GM20000 (cell line): ENCODE data around the gene HOXC10.

Source experiments
- DNase-seq: peaks from one replicate; pipeline ENCODE4 v3.0.0; 2012; ENCODE audit warnings: low spot score
- TF ChIP-seq, protein P1 (sequence below): IDR thresholded peaks from 2 replicates; pipeline ENCODE4 v1.5.1; 2012; ENCODE audit warnings: mild to moderate bottlenecking, control low read depth; ENCODE audit errors: extremely low read depth, missing control alignments

HOXC10 gene

DNA sequence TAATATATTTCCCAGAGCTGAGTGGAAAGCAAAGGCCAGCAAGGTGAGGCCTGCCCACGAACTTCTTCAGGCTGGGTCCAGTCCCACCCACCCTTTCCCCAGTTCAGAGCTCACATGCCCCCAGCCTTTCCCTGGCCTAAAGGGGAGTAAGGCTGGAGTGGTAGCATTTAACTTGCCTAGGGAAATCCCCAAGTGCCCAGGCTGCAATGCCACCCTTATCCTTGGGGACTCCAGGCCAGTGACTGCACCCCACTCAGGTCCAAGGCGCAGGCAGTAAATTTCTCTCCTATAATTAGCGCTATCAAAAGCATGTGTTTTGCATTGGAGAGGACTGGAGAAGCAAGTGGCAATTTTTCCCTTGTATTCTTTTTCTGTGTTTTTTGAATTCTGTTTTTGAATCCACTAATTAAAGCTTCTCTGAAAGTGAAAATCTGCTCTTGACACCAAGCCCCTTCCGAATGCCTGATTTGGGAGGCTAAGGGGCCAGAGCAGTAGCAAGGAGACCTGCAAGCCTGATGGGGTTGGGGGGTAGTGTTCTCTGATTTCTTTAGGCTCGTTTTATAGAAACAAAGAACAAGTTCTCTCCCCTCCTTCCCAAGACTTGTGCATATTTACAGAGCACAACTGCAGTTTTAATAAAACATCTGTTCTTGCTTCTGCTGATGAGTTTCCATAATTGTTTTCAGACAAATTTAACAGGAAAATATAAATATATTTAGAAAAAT, 39.8 kb downstream of the HOXC10 start:
- TF ChIP-seq, protein P1, sequence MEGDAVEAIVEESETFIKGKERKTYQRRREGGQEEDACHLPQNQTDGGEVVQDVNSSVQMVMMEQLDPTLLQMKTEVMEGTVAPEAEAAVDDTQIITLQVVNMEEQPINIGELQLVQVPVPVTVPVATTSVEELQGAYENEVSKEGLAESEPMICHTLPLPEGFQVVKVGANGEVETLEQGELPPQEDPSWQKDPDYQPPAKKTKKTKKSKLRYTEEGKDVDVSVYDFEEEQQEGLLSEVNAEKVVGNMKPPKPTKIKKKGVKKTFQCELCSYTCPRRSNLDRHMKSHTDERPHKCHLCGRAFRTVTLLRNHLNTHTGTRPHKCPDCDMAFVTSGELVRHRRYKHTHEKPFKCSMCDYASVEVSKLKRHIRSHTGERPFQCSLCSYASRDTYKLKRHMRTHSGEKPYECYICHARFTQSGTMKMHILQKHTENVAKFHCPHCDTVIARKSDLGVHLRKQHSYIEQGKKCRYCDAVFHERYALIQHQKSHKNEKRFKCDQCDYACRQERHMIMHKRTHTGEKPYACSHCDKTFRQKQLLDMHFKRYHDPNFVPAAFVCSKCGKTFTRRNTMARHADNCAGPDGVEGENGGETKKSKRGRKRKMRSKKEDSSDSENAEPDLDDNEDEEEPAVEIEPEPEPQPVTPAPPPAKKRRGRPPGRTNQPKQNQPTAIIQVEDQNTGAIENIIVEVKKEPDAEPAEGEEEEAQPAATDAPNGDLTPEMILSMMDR = no peak
- no peak for DNase-seq

DNA sequence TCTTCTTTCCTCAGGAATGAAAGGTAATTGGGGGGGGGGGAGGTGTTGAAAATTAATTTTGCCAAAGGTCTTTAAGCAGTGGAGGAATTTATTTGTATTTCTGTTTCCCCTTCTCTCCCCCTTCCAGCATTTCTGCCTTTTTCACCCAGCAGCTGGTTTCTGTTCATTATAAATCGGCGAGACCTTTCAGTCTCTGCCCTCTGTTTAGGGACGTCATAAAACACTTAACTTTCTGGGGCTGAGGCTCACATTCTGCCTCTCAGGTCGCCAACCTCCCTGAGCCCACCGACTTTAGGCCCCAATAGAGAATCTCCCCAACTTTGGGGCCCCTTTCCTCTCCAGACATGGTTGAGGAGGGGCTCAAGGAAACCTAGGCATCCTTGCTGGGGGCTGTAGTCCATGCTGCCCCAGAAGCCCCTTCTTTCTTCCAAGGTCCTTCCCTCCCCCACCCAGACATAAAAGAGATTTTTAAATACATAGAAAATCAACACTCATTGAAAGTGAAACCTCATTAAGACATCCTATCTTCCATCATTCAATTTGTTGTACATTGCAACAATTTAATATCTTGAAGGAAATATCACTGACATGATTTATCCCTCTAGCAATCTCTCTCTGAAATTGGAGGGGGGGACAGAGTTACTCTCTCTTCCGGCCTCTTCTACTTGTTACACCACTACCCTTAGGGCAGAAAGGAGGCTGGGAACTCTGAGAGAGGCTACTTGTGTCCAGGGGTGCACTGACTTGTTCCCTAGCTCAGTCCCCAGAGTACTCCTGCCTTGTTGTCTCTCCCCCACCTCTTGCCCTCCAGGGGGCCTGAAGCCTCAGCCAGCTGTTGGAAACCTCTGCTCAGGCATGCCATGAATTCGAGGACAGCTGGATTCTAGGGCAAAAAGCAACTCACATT, 40.8 kb downstream of the HOXC10 start:
- DNase-seq = no peak
- TF ChIP-seq, protein P1 = no peak

DNA sequence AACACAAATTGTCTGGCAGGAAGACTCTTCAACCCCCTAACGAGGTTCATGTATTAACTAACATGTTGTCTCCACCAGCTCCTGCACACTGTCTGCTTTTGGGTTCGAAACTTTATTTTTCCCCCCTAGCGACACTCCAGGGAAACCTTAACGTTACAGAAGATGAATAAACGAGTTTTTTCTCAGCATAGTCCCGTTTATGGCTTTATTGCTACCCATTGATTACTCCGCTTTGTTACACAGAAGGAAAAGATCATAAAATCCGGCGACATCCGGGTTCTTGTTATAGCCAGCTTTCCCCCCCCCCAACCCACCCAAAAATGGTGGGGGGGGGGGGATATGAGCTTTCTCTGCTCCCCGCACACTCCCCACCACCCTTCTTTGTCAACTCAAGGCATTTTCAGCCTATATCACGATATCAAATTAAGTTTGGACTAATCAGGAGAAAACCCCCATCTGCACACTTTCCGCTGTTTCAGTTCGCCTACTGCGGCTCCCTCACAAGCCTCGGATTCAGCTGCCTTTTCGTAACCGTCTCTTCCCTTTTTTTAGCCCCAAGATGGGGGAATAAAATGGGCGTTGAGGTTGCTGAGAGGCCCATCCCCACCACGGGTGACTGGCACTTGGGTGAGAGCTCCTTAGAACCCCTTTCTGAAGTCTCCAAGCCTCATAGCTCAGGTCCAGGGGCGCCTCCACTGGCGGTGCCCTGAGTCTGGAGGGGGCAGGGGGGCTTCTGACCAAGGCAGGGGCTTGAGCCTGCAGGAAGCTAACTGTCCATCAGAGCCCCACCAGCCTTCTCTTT, 41.9 kb downstream of the HOXC10 start:
- DNase-seq = no peak
- TF ChIP-seq, protein P1 = no peak

DNA sequence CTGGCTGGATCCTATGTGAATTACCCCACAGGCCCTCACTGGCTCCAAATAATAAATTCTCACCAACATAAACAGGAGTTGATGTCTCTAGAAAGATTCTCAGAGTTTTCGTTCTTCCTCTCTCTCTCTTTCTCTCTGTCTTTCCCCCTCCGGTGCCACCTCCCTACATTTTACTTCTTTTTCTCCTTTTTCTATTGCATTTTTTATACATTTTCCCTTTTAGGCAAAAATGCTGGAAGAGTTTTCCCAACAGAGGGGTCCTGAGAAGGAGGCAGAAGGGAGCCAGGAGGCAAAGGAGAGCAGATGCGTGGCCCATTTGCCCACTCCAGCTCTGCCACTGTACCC, 42.5 kb downstream of the HOXC10 start:
- TF ChIP-seq, protein P1 = no peak

DNA sequence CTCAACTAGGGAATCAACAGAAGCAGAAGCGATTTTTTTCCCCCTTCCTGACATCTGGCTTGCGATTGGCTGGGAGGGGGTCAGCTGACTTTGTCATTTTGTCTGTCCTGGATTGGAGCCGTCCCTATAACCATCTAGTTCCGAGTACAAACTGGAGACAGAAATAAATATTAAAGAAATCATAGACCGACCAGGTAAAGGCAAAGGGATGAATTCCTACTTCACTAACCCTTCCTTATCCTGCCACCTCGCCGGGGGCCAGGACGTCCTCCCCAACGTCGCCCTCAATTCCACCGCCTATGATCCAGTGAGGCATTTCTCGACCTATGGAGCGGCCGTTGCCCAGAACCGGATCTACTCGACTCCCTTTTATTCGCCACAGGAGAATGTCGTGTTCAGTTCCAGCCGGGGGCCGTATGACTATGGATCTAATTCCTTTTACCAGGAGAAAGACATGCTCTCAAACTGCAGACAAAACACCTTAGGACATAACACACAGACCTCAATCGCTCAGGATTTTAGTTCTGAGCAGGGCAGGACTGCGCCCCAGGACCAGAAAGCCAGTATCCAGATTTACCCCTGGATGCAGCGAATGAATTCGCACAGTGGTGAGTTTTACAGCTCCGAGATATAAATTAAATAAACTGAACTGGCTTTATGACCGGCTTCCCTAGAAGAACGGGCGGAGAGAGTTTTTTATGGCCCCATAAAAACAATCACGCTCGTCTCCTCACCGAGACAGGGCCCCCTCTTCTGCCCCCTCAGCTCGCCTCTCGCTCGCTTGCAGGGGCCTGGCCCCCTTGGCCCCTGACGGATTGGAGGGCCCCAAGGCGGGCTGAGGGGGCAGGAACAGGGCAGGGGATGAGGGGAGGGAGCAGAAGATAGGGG, 43.6 kb downstream of the HOXC10 start, which contains the start of gene HOXC6:
Gene HOXC6, plus strand, starts transcription at position 127 of the 888 bp plus-strand sequence. Its CDS starts 82 bp downstream, at position 209.
- TF ChIP-seq, protein P1 = no peak

More for the DNA sequence above, 42.5 kb downstream of the HOXC10 start:
- no peak for DNase-seq

DNA sequence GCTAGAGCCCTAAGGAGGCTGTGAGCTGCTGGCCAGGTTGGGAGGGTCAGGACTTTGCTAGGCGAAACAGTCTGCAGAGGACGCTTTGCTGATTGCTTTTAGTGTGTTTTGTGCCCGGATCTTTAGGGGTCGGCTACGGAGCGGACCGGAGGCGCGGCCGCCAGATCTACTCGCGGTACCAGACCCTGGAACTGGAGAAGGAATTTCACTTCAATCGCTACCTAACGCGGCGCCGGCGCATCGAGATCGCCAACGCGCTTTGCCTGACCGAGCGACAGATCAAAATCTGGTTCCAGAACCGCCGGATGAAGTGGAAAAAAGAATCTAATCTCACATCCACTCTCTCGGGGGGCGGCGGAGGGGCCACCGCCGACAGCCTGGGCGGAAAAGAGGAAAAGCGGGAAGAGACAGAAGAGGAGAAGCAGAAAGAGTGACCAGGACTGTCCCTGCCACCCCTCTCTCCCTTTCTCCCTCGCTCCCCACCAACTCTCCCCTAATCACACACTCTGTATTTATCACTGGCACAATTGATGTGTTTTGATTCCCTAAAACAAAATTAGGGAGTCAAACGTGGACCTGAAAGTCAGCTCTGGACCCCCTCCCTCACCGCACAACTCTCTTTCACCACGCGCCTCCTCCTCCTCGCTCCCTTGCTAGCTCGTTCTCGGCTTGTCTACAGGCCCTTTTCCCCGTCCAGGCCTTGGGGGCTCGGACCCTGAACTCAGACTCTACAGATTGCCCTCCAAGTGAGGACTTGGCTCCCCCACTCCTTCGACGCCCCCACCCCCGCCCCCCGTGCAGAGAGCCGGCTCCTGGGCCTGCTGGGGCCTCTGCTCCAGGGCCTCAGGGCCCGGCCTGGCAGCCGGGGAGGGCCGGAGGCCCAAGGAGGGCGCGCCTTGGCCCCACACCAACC, 44.8 kb downstream of the HOXC10 start:
- DNase-seq = no peak
- TF ChIP-seq, protein P1 = no peak

More for the DNA sequence above, 43.6 kb downstream of the HOXC10 start, which contains the start of gene HOXC6:
- no peak for DNase-seq
